Natural killer cell (primary cell): ENCODE data around the gene SPOCK1. TPM values are rescaled to one million over a fixed set of nuclear protein-coding genes. Genes with fewer than 3 reads are reported as not detected.

Experiments
- ATAC-seq, 3 donors: fragments of 150-1000 bp in 2 of 3; fragments of 200-7000 bp in 1 of 3; cut with Tn5 transposase; 1 replicate in 1 of 3; 2 replicates in 2 of 3; pipeline ENCODE4 v1.10.0; 2021; ENCODE audit warnings: mild to moderate bottlenecking in 2 of 3, moderate library complexity in 2 of 3
- DNase-seq, 2 donors: peaks; one replicate each; pipeline versions ENCODE4 v3.0.0 to v3.0.0-alpha.2; 2013 to 2021; ENCODE audit warnings: mixed read lengths in 1 of 2
- H3K27ac ChIP-seq: one replicate; pipeline ENCODE4 v1.5.1; 2013; ENCODE audit warnings: mild to moderate bottlenecking, low read length
- H3K27me3 ChIP-seq: one replicate; pipeline ENCODE4 v1.6.1; 2013; ENCODE audit warnings: low read length; ENCODE audit not compliant: control insufficient read depth, insufficient read depth
- H3K36me3 ChIP-seq: one replicate; pipeline ENCODE4 v1.6.1; 2013; ENCODE audit warnings: low read length; ENCODE audit not compliant: control insufficient read depth, insufficient read depth
- H3K4me1 ChIP-seq: one replicate; pipeline ENCODE4 v1.6.1; 2013; ENCODE audit warnings: low read length; ENCODE audit not compliant: control insufficient read depth, insufficient read depth
- H3K4me3 ChIP-seq: one replicate; pipeline ENCODE4 v1.5.1; 2013; ENCODE audit warnings: low read length
- H3K9me3 ChIP-seq: one replicate; pipeline ENCODE4 v1.6.1; 2013; ENCODE audit warnings: low read length; ENCODE audit not compliant: control insufficient read depth, insufficient read depth
- H3K27ac Mint-ChIP-seq, 2 donors: one replicate each; pipeline ENCODE4 v1.8.0; 2022; ENCODE audit warnings: mild to moderate bottlenecking in 2 of 2, mixed read lengths in 2 of 2, moderate library complexity in 1 of 2
- H3K27me3 Mint-ChIP-seq, 2 donors: one replicate each; pipeline ENCODE4 v1.8.0; 2022; ENCODE audit warnings: low read depth in 2 of 2, mixed read lengths in 2 of 2
- H3K36me3 Mint-ChIP-seq: one replicate; pipeline ENCODE4 v1.8.0; 2022; ENCODE audit warnings: mixed read lengths
- H3K4me1 Mint-ChIP-seq, 2 donors: one replicate each; pipeline ENCODE4 v1.8.0; 2022; ENCODE audit warnings: mixed read lengths in 2 of 2
- H3K4me3 Mint-ChIP-seq: one replicate; pipeline ENCODE4 v1.8.0; 2022; ENCODE audit warnings: mild to moderate bottlenecking, moderate library complexity, mixed read lengths
- H3K9me3 Mint-ChIP-seq, 2 donors: one replicate each; pipeline ENCODE4 v1.8.0; 2022; ENCODE audit warnings: mixed read lengths in 2 of 2
- CTCF ChIP-seq: fragments of 200-600 bp; IDR thresholded peaks from one replicate; pipeline ENCODE4 v1.8.0; 2022; ENCODE audit warnings: antibody characterized with exemption
- WGBS: methylation state at CpG from one replicate; pipeline ENCODE4 v1.1.7; 2013; ENCODE audit warnings: missing lambda C conversion rate; ENCODE audit not compliant: insufficient coverage; 5-methylcytosine and 5-hydroxymethylcytosine counted together
- intact Hi-C: fragments of 100-400 bp; cut with micrococcal nuclease; formaldehyde crosslinking; loops from one replicate; pipeline ENCODE4 v1.14.2; 2022
- total RNA-seq, 4 donors: library from RNA; stranded (reverse); fragments of 120-200 nt in 1 of 4; gene quantifications; one replicate each; pipeline versions ENCODE4 v1.2.3 to v1.2.4, GENCODE V29; 2013 to 2022

SPOCK1 gene
- total RNA-seq, 3 donors from 2014 or later (not counting 1 experiment from before 2014, with no cell fraction given), result 0.09 to 1.6 (median 0.61) TPM

GRCh38 chr5:137142764-137143605, 356.1 kb downstream of the SPOCK1 start:
- no peak overlapping the region for H3K27ac ChIP-seq
- no peak for ATAC-seq
- no peaks in the 10 kb centered on the region for H3K27me3 ChIP-seq
- 79% methylated on average over 7 of the region's 7 CpGs for WGBS
- H3K9me3 ChIP-seq, result no peaks in the 10 kb centered on the region
- DNase-seq, result no peak
- H3K36me3 ChIP-seq, result no peaks in the 10 kb centered on the region
- no peak overlapping the region for H3K4me3 ChIP-seq
- no peak overlapping the region for H3K27ac Mint-ChIP-seq
- TF ChIP-seq CTCF, result no peak
- no peak overlapping the region for H3K4me3 Mint-ChIP-seq
- H3K36me3 Mint-ChIP-seq, result no peaks in the 10 kb centered on the region
- H3K4me1 Mint-ChIP-seq, result no peaks in the 10 kb centered on the region
- H3K9me3 Mint-ChIP-seq, result peaks cover 0 to under 1% of the 10 kb centered on the region in 2 donors
- H3K4me1 ChIP-seq, result no peaks in the 10 kb centered on the region
- H3K27me3 Mint-ChIP-seq, result no peaks in the 10 kb centered on the region
- intact Hi-C loops, result no loop called here

- Histone ChIP-seq H3K36me3 (no peaks in the 10 kb centered on the region), H3K27me3 (no peaks in the 10 kb centered on the region), H3K4me1 (no peaks in the 10 kb centered on the region), H3K9me3 (no peaks in the 10 kb centered on the region), H3K27ac (no peak overlapping the region), H3K4me3 (no peak overlapping the region)
- H3K9me3 Mint-ChIP-seq, result no peaks in the 10 kb centered on the region
- no peaks in the 10 kb centered on the region for H3K36me3 Mint-ChIP-seq
- intact Hi-C loops, result no loop called here
- no peak overlapping the region for H3K27ac Mint-ChIP-seq
- no peaks in the 10 kb centered on the region for H3K27me3 Mint-ChIP-seq
- no peak for ATAC-seq
- H3K4me3 Mint-ChIP-seq, result no peak overlapping the region
- H3K4me1 Mint-ChIP-seq, result no peaks in the 10 kb centered on the region
- 63% methylated on average over 3 of the region's 3 CpGs for WGBS
- TF ChIP-seq CTCF, result no peak
- no peak for DNase-seq
These were observed 356.8 kb downstream of the SPOCK1 start for GRCh38 chr5:137142346-137142745.

- 57% methylated on average over 3 of the region's 3 CpGs for WGBS
These were observed 357.3 kb downstream of the SPOCK1 start for GRCh38 chr5:137141779-137142178.

More at GRCh38 chr5:137141779-137142178, 357.3 kb downstream of the SPOCK1 start:
- TF ChIP-seq CTCF, result no peak
- ATAC-seq (no peak), DNase-seq (no peak)
- H3K9me3 ChIP-seq, result no peaks in the 10 kb centered on the region
- H3K27me3 ChIP-seq, result no peaks in the 10 kb centered on the region
- Mint-ChIP-seq H3K9me3 (no peaks in the 10 kb centered on the region), H3K27me3 (no peaks in the 10 kb centered on the region), H3K4me3 (no peak overlapping the region), H3K27ac (no peak overlapping the region), H3K4me1 (no peaks in the 10 kb centered on the region), H3K36me3 (no peaks in the 10 kb centered on the region)
- H3K4me1 ChIP-seq, result no peaks in the 10 kb centered on the region
- intact Hi-C loops, result no loop called here
- no peak overlapping the region for H3K4me3 ChIP-seq
- H3K27ac ChIP-seq, result no peak overlapping the region
- no peaks in the 10 kb centered on the region for H3K36me3 ChIP-seq
